A549 treated with Mapracorat at 1 μM for 4 hours (cell line): ENCODE measurements around the gene SLC35A3. TPM values are rescaled to one million over a fixed set of nuclear protein-coding genes. Genes with fewer than 3 reads are reported as not detected.

ENCODE experiments used
- total RNA-seq: library from RNA; stranded (reverse); fragments of 200-300 nt; extraction: Qiagen RNA extraction; gene quantifications from 5 replicates; pipeline ENCODE4 v1.2.3, GENCODE V29; 2022

SLC35A3 gene
- total RNA-seq, result 8.5 to 10.0 TPM (median 8.8 TPM) in 5 replicates

GRCh38 chr1:99969729-99970621 lies at the start of gene SLC35A3:
Gene SLC35A3, plus strand, starts transcription at chr1:99969996. Its CDS starts 23,559 bp downstream, at chr1:99993555.

Other genes with a start within 250 kb of the SLC35A3 start
- 1.5 to 2.3 TPM (median 1.9 TPM) in 5 replicates for gene FRRS1, start 203.4 kb upstream of the SLC35A3 start, total RNA-seq
- gene AGL, start 119.6 kb upstream of the SLC35A3 start, total RNA-seq, result 2.7 to 3.8 TPM (median 3.5 TPM) in 5 replicates
- 3.4 to 4.0 TPM (median 3.7 TPM) in 5 replicates for gene SASS6, start 162.9 kb downstream of the SLC35A3 start, total RNA-seq
- 5.5 to 7.7 TPM (median 7.2 TPM) in 5 replicates for gene TRMT13, start 163.2 kb downstream of the SLC35A3 start, total RNA-seq
- 0.10 to 0.15 TPM (median 0.10 TPM) in 3 of 5 replicates, not detected in the others for gene LRRC39, start 208.3 kb downstream of the SLC35A3 start, total RNA-seq